Activated T-helper 9 cell treated with anti-CD3 and anti-CD28 coated beads, Interleukin-2, amount 50 U/mL, for 16 hours (primary cell): Measurements from ENCODE around the gene H6PD.

Experiments used
- DNase-seq: peaks from one replicate; pipeline ENCODE4 v3.0.0-alpha.2; 2020; ENCODE audit warnings: low read depth

The H6PD gene

DNA sequence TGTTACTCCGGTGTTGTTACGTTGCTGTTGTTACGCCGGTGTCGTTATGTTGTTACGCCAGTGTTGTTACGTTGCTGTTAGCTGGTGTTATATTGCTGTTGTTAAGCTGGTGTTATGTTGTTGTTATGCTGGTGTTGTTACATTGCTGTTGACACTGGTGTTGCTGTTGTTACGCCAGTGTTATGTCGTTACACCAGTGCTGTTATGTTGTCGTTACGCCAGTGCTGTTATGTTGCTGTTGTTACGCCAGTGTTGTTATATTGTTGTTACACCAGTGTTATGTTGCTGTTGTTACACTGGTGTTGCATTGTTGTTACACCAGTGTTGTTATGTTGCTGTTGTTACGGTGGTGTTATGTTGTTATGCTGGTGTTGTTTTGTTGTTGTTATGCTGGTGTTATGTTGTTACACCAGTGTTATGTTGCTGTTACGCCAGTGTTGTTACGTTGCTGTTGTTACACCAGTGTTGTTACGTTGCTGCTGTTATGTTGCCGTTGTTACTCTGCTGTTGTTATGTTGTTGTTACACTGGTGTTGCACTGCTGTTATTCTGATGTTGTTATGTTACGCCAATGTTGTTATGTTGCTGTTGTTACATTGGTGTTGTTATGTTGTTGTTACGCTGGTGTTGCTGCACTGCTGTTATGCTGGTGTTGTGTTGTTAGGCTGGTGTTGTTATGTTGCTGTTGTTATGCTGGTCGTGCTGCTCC, 25.6 kb downstream of the H6PD start:
- DNase-seq: no peak

DNA sequence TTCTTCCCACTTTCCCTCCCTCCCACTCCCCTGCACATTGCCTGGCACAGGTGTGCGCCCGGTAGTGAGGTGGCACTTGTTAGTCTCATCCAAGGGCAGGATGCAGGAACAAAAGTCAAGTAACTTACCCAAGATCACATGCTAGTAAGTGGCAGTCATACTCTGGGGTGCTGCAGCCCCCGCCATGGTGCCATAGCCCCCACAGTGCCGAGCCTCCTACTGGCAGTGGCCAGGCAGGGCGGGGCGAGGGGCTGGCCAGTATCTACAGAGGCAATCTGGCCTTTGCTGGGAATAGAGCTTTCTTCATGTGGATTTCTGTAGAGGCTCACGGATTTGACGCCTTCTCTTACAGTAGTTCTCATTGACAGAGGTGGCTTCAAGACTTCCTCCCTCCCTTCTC, 26.9 kb downstream of the H6PD start:
- DNase-seq: no peak

DNA sequence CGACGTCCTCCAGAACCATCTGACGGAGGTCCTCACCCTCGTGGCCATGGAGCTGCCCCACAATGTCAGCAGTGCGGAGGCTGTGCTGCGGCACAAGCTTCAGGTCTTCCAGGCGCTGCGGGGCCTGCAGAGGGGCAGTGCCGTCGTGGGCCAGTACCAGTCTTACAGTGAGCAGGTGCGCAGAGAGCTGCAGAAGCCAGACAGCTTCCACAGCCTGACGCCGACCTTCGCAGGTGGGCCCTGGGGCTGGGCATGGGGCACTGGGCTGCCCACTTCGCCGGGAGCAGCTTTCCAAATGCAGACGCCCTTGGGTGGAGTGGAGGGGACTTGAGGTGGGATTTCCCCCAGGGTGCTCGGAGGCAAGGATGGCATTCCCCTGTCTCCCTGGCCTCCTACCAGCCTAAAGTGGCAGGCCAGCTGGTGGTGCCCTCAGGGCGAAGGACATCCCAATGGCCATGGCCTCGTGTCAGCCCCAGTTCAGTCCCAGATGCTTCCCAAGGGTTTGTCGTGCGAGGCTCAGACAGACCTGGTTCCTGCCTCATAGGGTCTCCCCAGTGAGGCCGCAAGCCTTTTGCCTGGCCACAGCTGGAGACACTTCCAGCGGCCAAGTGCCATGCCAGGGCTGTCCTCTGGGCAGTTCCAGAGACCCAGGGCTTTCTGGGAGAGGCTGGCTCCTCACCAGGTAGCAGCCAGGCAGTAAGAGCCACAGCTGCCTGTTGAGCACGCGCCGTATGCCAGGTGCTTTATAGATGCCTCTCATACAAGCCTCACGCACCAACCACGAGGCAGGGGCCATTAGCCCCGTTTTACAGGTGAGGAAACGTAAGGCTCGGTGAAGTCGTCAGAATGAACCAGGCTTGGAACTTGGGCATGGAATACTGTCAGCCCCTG, 27.8 kb downstream of the H6PD start:
- DNase-seq: no peak

DNA sequence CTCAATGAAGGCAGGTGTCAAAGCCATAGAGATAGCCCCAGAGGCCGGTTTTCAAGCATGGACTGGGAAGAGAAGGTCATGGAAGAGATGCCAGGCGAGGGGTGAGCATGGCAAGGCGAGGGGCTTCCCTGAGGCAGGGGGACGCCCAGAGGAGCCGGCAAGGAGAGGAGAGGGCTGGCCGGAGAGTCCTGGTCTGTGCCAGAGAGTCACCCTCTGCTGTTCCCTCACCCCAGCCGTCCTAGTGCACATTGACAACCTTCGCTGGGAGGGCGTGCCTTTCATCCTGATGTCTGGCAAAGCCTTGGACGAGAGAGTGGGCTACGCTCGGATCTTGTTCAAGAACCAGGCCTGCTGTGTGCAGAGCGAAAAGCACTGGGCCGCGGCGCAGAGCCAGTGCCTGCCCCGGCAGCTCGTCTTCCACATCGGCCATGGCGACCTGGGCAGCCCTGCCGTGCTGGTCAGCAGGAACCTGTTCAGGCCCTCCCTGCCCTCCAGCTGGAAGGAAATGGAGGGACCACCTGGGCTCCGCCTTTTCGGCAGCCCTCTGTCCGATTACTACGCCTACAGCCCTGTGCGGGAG, 28.8 kb downstream of the H6PD start:
- no peak for DNase-seq

DNA sequence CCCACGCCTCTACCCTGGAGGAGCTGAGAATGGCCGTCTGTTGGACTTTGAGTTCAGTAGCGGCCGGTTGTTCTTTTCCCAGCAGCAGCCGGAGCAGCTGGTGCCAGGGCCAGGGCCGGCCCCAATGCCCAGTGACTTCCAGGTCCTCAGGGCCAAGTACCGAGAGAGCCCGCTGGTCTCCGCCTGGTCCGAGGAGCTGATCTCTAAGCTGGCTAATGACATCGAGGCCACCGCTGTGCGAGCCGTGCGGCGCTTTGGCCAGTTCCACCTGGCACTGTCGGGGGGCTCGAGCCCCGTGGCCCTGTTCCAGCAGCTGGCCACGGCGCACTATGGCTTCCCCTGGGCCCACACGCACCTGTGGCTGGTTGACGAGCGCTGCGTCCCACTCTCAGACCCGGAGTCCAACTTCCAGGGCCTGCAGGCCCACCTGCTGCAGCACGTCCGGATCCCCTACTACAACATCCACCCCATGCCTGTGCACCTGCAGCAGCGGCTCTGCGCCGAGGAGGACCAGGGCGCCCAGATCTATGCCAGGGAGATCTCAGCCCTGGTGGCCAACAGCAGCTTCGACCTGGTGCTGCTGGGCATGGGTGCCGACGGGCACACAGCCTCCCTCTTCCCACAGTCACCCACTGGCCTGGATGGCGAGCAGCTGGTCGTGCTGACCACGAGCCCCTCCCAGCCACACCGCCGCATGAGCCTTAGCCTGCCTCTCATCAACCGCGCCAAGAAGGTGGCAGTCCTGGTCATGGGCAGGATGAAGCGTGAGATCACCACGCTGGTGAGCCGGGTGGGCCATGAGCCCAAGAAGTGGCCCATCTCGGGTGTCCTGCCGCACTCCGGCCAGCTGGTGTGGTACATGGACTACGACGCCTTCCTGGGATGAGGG, 29.7 kb downstream of the H6PD start:
- DNase-seq: no peak

DNA sequence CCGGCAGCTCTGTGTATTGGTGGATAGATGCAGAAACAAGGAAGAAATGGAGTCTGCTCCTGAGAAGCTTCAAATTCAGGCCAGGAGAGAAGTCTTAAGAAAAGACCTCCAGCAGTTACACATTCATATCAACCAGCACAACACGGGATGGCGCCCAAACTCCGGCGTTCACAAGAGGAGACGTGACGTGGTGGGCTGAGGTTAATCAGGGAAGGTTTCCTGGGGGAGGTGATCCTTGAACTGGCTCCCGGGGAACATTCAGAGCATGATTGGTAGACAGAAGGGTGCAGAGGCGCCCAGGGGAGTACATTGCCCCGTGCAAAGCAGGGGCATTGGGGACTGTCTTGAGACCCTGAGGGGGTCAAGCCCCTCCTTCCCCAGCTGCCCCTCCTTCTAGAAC, 30.5 kb downstream of the H6PD start:
- DNase-seq: no peak

DNA sequence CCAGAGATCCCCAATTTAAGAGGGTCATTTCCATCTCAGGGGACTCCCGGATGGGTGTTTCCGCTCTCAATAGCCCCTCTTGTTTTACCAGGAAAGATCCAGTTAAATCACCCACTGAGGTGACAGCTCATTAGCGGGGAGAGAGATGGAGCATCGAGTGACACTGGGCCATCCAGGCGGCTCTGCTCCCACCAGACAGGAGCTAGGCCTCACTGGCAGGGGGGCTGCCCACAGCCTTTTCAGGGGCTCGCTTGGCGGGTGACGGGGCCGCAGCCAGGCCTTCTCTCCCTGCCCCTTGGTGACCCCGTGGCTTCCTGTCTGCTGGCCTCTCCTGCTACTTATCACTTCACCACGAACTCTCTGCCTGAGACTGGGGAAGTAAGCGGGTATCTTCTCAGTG, 31.4 kb downstream of the H6PD start:
- no peak for DNase-seq

DNA sequence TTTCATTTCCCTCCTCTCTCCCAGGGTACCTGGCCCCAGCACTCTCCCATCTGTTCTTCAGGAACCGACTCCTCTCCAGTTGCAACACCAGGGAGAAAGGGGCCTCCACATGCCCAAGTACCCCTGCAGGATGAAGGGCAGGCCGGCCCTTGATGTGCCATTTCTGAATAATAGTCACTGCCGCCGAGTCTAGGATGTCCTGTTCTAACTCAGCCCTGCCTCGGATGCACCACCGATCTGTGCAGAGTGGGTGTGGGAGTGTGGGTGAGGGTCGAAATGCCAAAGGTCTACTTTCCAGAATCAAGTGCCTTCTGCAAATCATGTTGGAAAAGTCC, 32.7 kb downstream of the H6PD start:
- no peak for DNase-seq

DNA sequence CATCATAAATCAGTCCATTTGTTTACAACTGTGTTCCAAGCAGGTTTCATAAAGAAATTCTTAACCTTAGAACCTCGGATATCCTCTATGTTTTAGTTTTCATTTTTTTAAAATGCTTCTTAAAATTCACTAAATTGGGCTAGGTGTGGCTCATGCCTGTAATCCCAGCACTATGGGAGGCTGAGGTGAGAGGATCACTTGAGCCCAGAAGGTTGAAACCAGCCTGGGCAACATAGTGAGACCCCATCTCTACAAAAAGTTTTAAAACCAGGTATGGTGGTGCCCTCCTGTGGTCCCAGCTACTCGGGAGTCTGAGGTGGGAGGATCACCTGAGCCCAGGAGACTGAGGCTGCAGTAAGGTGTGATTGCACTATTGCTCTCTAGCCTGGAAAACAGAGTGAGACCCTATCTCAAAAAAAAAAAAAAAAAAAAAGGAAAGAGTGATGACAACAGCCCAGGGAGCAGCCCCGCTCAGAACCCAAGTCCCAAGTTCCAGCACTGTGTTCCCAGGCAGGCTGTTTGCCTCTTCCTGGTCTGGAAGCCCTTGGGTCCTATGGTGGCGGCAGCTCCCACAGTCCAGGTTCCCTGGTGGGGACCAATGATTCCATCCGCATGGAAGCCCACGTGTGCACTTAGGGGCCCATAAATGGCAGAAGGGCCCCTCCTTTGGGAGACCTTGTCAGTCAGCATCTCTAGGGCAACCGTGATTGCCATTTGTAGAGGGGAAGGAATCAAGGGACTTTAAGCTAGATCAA, 33.4 kb downstream of the H6PD start:
- no peak for DNase-seq

DNA sequence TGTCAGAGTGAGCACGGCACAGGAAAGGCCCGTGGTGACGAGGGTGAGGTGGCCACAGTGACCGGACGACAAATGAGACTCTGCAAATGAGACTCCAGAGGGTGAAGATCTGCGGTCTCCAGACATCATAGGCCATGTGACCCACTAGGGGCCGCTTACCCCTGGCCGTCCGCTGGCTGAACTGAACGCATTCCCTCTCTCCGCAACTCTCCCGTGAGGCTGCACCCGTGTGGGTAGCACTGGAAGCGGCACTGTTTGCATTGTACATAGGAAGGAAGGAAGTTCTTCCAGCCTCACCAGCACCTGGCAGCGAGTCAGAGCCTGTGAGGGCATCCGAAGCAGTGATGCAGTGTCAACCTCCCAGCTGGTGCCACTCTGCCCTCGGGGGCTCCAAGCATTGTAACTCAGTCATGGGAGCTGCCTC, 34.5 kb downstream of the H6PD start:
- DNase-seq: no peak

DNA sequence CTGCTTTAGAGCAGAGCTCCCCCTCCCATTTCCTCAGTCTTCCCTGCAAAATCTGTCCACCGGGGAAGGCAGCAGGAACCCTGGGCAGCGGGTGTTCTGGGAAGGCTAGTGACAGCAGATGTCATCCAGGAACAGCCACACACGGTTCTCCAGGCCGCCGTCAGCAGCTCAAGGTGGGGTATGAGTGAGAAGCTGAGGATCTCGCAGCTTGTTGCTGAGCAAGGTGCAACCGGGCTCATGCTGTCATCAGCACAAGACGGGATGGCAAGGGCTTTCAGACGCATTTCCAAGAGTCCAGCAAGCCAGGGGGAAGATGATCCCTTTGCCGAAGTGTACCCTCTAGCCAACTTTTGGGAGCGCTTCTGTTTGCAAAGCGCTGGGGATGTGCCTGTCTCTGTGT, 35.1 kb downstream of the H6PD start:
- no peak for DNase-seq

DNA sequence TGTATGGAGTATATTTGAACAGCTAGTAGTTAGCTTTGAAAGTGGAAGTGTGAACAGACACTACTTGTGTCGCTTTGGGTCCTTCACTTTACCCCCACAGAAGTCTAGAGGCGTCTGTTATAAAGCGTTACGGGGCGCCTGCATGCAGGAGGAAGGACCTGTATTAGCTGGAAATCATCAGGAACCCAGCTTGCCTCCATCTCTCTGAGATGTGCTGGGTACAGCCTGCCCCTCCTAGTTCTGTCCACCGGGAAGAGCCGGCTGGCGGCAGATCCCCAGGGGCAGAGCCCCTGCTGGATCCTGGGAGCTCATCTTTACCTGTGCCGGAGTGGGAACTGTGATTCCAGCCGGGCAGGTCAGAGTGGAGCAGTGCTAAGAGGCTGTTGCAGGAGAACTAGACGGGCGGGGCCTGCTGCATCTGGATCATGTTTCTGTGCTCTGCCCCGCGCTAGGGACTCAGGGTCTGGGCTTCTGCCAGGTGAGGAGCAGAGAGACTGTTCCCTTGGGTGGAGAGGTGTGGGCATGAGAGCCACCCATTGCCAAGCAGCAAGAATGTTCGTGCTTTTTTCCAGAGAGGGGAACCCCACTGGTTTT, 35.8 kb downstream of the H6PD start:
- DNase-seq: no peak

DNA sequence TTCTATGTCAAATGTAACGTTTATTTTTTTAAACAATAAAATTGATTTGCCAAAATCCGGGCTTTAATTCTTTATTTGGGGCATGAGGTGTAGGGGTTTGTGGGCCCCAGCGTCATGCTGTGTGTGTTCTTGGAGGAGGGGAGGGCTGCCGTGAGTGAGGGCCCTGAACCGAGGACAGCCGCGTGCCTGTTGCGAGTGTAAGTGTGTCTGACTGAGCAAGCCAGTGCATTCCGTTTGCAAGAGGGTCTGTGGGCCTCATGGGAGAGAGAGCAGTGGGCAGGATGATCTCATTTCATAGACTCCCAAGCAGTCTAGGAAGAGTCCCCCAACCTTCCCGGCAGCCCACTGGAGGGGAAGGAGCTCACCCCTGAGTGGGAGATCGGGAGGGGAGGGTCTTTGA, 36.7 kb downstream of the H6PD start:
- DNase-seq: no peak

DNA sequence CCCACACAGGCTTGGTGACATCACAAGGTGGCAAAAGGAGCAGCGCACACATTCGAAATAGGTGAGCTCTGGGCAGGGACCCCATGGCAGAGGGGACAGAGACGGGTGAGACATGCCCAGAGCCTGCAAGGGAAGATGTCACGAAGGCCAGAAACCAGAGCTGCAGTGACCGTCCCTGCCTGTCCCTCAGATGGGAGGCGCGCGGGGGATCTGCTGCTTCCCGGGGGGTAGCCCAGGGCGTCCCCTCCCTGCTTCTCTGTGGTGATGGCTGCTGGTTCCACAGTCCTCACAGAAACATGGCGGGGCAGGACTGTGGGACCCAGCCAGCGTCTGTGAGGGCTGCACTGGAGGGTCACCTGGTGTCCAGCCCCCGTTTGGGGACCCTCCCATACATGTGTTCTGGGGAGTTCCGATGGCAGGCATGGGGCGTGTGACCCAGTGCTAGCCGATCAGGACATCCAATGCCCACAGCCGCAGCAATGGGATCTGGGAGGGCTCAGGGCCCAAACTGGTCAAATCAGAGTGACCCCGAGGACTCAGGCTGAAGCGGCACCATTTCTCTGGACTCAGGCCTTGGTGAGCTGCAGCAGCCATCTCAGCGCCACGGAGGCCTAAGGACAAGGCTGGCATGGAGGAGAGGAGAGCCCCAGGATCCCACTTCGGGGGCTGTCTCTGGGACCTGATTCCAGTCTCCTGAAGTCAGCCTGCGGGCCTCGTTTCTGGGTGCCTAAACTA, 37.5 kb downstream of the H6PD start:
- no peak for DNase-seq

DNA sequence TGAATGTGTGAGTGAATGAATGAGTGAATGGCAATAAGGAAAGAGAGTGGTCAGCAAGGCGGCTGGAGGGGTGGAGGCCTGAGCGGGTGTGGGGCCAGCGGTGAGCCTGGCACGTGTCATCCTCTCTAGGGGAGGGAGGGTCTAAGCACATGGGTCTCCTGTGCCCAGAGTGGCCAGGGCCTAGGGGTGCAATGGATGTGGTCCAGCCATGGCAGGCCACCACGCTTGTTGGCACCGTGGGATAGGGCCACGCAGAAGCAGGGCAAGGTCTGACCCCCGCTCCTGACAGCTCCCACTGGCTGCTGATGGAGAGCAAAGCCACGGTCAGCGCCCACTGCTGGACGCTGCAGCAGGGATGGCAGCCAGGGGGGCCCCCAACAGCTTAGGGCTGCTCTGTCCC, 38.6 kb downstream of the H6PD start:
- DNase-seq: no peak

DNA sequence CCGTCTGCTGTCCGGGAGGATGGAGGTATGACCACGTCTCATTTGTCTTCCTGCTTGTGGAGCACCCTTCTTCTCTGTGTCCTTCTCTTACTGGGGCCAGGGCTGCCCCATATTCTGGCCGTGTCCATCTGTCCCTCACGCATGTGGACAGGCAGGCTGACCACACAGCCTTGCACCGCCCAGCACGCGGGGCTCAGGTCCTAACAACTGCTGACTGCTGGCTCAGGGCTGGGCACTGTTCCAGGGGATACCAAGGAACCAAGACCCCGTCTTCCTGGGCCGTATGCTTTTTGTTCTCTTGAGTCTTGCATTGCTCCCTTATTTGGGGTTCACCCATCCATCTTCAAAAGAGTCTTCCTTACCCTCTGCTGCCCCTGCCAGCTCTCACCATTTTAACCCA, 40.6 kb downstream of the H6PD start:
- no peak for DNase-seq

DNA sequence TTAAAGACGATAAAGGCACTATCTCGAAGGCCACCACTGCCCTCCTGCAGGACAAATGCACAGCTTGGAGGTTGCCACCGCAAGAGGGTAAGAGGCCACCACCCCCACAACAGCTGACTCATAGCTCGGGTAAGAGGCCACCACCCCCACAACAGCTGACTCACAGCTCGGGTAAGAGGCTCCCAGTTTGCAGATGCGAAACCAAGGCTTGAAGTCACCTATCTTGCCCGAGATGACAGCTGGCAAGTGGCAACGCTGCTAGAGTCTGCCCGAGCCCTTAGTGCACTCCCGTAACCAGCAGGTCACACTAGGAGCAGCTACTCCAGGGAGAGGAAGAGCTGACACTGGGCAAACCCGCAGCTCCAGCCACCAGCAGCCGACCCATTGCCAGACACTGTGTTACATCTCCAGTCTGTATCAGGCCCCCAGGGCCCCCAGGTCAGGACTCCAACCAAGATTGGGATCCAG, 41.0 kb downstream of the H6PD start:
- DNase-seq: peak; percentile 58

DNA sequence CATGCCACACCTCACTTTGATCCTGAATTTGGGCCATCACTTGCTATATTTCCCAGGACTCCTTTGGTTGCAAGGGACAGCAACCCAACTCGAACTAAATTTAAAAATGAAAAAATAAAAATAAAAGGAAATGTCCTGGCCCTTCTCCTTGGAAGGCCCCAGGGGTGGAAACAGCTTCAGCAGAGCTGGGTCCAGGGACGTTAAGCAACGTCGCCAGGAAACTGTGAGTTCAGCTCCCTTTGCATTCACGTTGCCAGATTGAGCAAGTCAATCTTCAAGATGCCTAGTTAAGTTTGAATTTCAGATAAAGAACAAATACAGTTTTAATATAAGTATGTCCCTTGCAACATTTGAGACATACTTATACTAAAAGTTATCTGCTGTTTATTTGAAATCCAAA, 43.5 kb downstream of the H6PD start:
- no peak for DNase-seq

DNA sequence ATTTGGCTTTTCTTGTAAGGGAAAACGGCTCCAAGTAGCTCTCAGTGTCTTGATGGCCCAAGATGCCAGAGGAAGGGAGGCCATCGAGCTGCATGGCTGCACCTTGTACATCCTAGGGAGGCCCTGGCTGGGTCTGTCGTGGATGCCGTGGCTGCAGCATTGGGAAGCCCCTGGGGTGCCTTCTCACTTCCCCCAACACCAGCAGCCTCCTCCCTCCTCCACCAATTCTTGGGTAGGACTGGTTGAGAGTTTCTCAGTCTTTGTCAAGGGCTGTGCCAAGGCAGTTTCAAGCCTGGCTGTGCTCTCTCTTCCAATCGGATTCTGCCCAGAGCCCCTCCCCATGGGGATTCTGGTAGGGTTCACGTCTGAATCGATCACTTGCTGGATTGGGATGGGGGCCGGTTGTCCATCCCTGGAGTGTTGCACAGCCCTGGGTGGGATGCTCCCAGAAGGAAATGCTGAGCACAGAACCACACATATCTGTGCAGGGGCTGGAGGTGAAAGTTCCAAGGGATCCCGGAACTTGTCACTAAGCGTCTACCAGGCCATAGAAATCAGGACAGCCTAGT, 44.1 kb downstream of the H6PD start:
- DNase-seq: no peak
